ENCODE results near the gene FRMD3.

- no peak for TF ChIP-seq EZH2 (IDR thresholded peaks at IDR 0.05; ENCODE audit: low read length, unreplicated experiment)
- TF ChIP-seq CTCF (conservative IDR thresholded peaks at IDR 0.05; ENCODE audit: low read depth, low read length) = no peak
- no peak for TF ChIP-seq EZH2phosphoT487 (IDR thresholded peaks at IDR 0.05; ENCODE audit: borderline replicate concordance, low read length)
These were observed 329.9 kb downstream of the FRMD3 start for GRCh38 chr9:83208065-83208850.
